Activated CD4-positive, alpha-beta memory T cell treated with anti-CD3 and anti-CD28 coated beads for 36 hours (primary cell): ENCODE results near the gene AKNA. TPM values are rescaled to one million over a fixed set of nuclear protein-coding genes. Genes with fewer than 3 reads are reported as not detected.
A peak's percentile ranks its signal among the peaks of the same experiment; 100 is the strongest.

Experiments
- CTCF ChIA-PET: fragments of 350-600 bp; sonication (Branson Sonifier 250); formaldehyde crosslinking; loops from one replicate; lab custom pipeline; 2021; ENCODE audit warnings: antibody characterized with exemption, inconsistent platforms; lab: Charles Lee
- POLR2A ChIA-PET: fragments of 350-600 bp; sonication (Branson Sonifier 250); formaldehyde crosslinking; loops from one replicate; lab custom pipeline; 2021; ENCODE audit warnings: antibody characterized with exemption; lab: Charles Lee
- DNase-seq: peaks from one replicate; pipeline ENCODE4 v3.0.0-alpha.2; 2020
- H3K27ac Mint-ChIP-seq: one replicate; pipeline ENCODE4 v1.8.0; 2021; ENCODE audit warnings: mixed read lengths
- H3K27me3 Mint-ChIP-seq: one replicate; pipeline ENCODE4 v1.8.0; 2021; ENCODE audit warnings: mixed read lengths
- H3K36me3 Mint-ChIP-seq: one replicate; pipeline ENCODE4 v1.8.0; 2021; ENCODE audit warnings: mixed read lengths
- H3K4me1 Mint-ChIP-seq: one replicate; pipeline ENCODE4 v1.8.0; 2021; ENCODE audit warnings: low read depth, mixed read lengths
- H3K4me3 Mint-ChIP-seq: one replicate; pipeline ENCODE4 v1.8.0; 2021; ENCODE audit warnings: mild to moderate bottlenecking, mixed read lengths
- H3K9me3 Mint-ChIP-seq: one replicate; pipeline ENCODE4 v1.8.0; 2021; ENCODE audit warnings: mixed read lengths
- intact Hi-C: fragments of 100-400 bp; cut with micrococcal nuclease; formaldehyde crosslinking; loops from one replicate; pipeline ENCODE4 v1.15.1; 2023
- total RNA-seq, 2 experiments: library from RNA; stranded (reverse); gene quantifications; one replicate each; pipeline ENCODE4 v1.2.3, GENCODE V29; 2021

The AKNA gene
- total RNA-seq, 2 experiments from 2014 or later = 127 to 130 TPM

GRCh38 chr9:114296338-114296737 is 91.4 kb downstream of the AKNA start:
- no peaks in the 10 kb centered on the region for H3K4me1 Mint-ChIP-seq
- H3K4me3 Mint-ChIP-seq = no peak overlapping the region
- H3K9me3 Mint-ChIP-seq = peaks cover 21% of the 10 kb centered on the region
- peaks cover 6% of the 10 kb centered on the region for H3K36me3 Mint-ChIP-seq
- ChIA-PET POLR2A (no interaction called here), CTCF (no interaction called here)
- no peak overlapping the region for H3K27ac Mint-ChIP-seq
- H3K27me3 Mint-ChIP-seq = no peaks in the 10 kb centered on the region
- no peak for DNase-seq
- intact Hi-C loops = no loop called here

- ChIA-PET CTCF (interaction anchor here (1.4 to 6.5 kb wide), 3 partner anchors 139 to 212 kb away, joined by 3 to 93 read pairs (median 92); partner anchors contain the start of gene COL27A1), POLR2A (no interaction called here)
- intact Hi-C loops = no loop called here
- peaks cover 8% of the 10 kb centered on the region for H3K36me3 Mint-ChIP-seq
- no peak for DNase-seq
- H3K4me3 Mint-ChIP-seq = no peak overlapping the region
- H3K27me3 Mint-ChIP-seq = peaks cover 3% of the 10 kb centered on the region
- H3K4me1 Mint-ChIP-seq = peaks cover 2% of the 10 kb centered on the region
- peaks cover 21% of the 10 kb centered on the region for H3K9me3 Mint-ChIP-seq
- no peak overlapping the region for H3K27ac Mint-ChIP-seq
These were observed 93.1 kb downstream of the AKNA start for GRCh38 chr9:114294664-114295063.

- H3K27me3 Mint-ChIP-seq = peaks cover 3% of the 10 kb centered on the region
- H3K27ac Mint-ChIP-seq = no peak overlapping the region
- peaks cover 8% of the 10 kb centered on the region for H3K36me3 Mint-ChIP-seq
- peaks cover 21% of the 10 kb centered on the region for H3K9me3 Mint-ChIP-seq
- peaks cover 2% of the 10 kb centered on the region for H3K4me1 Mint-ChIP-seq
- CTCF ChIA-PET = interaction anchor here (0.9 to 6.5 kb wide), 17 partner anchors 15 to 463 kb away, joined by 3 to 93 read pairs (median 5); partner anchors contain the start of gene COL27A1
- intact Hi-C loops = loop anchor here (1.0 kb wide), 3 partner anchors 137 to 210 kb away; partner anchors contain the start of gene COL27A1
- no peak overlapping the region for H3K4me3 Mint-ChIP-seq
- POLR2A ChIA-PET = no interaction called here
- peak; percentile 3 for DNase-seq
These were observed 95.7 kb downstream of the AKNA start for GRCh38 chr9:114291886-114292590.

GRCh38 chr9:114291064-114291474 is 96.7 kb downstream of the AKNA start:
- no peak overlapping the region for H3K4me3 Mint-ChIP-seq
- peak; percentile 81 for DNase-seq
- H3K27ac Mint-ChIP-seq = no peak overlapping the region
- ChIA-PET CTCF (interaction anchor here (0.5 to 6.5 kb wide), 48 partner anchors 8 to 462 kb away, joined by 3 to 93 read pairs (median 4); partner anchors contain the start of genes AMBP and COL27A1), POLR2A (no interaction called here)
- H3K36me3 Mint-ChIP-seq = peaks cover 6% of the 10 kb centered on the region
- intact Hi-C loops = loop anchor here (1.0 kb wide), 3 partner anchors 136 to 209 kb away; partner anchors contain the start of gene COL27A1
- peaks cover 18% of the 10 kb centered on the region for H3K9me3 Mint-ChIP-seq
- peaks cover 2% of the 10 kb centered on the region for H3K4me1 Mint-ChIP-seq
- peaks cover 3% of the 10 kb centered on the region for H3K27me3 Mint-ChIP-seq

- POLR2A ChIA-PET = no interaction called here
- H3K36me3 Mint-ChIP-seq = peaks cover 2% of the 10 kb centered on the region
- no peak overlapping the region for H3K27ac Mint-ChIP-seq
- peaks cover 2% of the 10 kb centered on the region for H3K4me1 Mint-ChIP-seq
- peaks cover 3% of the 10 kb centered on the region for H3K27me3 Mint-ChIP-seq
- no peak overlapping the region for H3K4me3 Mint-ChIP-seq
- intact Hi-C loops = no loop called here
- peaks cover 13% of the 10 kb centered on the region for H3K9me3 Mint-ChIP-seq
- peak; percentile 8 for DNase-seq
- CTCF ChIA-PET = interaction anchor here (0.6 to 6.5 kb wide), 41 partner anchors 8 to 731 kb away, joined by 3 to 93 read pairs (median 5); partner anchors contain the start of genes AMBP and COL27A1
These were observed 97.2 kb downstream of the AKNA start for GRCh38 chr9:114290561-114290986.

GRCh38 chr9:114289571-114290481 is 98.0 kb downstream of the AKNA start:
- Mint-ChIP-seq H3K4me3 (no peak overlapping the region), H3K36me3 (peaks cover 2% of the 10 kb centered on the region), H3K9me3 (peaks cover 7% of the 10 kb centered on the region), H3K27me3 (peaks cover 3% of the 10 kb centered on the region), H3K4me1 (peaks cover 2% of the 10 kb centered on the region), H3K27ac (no peak overlapping the region)
- CTCF ChIA-PET = interaction anchor here (0.6 to 6.5 kb wide), 18 partner anchors 8 to 1012 kb away, joined by 3 to 93 read pairs (median 6); partner anchors contain the start of genes AMBP and COL27A1
- intact Hi-C loops = no loop called here
- POLR2A ChIA-PET = no interaction called here
- DNase-seq = peak; percentile 3

GRCh38 chr9:114289106-114289505 is 98.7 kb downstream of the AKNA start:
- intact Hi-C loops = no loop called here
- no peak overlapping the region for H3K27ac Mint-ChIP-seq
- ChIA-PET POLR2A (no interaction called here), CTCF (interaction anchor here (0.6 to 4.5 kb wide), 6 partner anchors 28 to 206 kb away, joined by 3 to 49 read pairs (median 11); partner anchors contain the start of gene COL27A1)
- H3K27me3 Mint-ChIP-seq = peaks cover 3% of the 10 kb centered on the region
- H3K4me1 Mint-ChIP-seq = peaks cover 2% of the 10 kb centered on the region
- H3K9me3 Mint-ChIP-seq = no peaks in the 10 kb centered on the region
- no peak overlapping the region for H3K4me3 Mint-ChIP-seq
- DNase-seq = peak; percentile 7
- peaks cover 2% of the 10 kb centered on the region for H3K36me3 Mint-ChIP-seq

- CTCF ChIA-PET = interaction anchor here (0.9 to 3.7 kb wide), 4 partner anchors 27 to 205 kb away, joined by 4 to 16 read pairs (median 11); partner anchors contain the start of gene COL27A1
- Mint-ChIP-seq H3K27ac (no peak overlapping the region), H3K4me1 (peaks cover 2% of the 10 kb centered on the region), H3K27me3 (peaks cover 3% of the 10 kb centered on the region), H3K36me3 (peaks cover 2% of the 10 kb centered on the region), H3K9me3 (no peaks in the 10 kb centered on the region), H3K4me3 (no peak overlapping the region)
- POLR2A ChIA-PET = no interaction called here
- intact Hi-C loops = no loop called here
- DNase-seq = peak; percentile 4
These were observed 99.3 kb downstream of the AKNA start for GRCh38 chr9:114288193-114289091.

GRCh38 chr9:114287763-114288192 is 100.0 kb downstream of the AKNA start:
- H3K36me3 Mint-ChIP-seq = peaks cover 2% of the 10 kb centered on the region
- peaks cover 3% of the 10 kb centered on the region for H3K27me3 Mint-ChIP-seq
- no peak overlapping the region for H3K27ac Mint-ChIP-seq
- no peaks in the 10 kb centered on the region for H3K9me3 Mint-ChIP-seq
- no peak overlapping the region for H3K4me3 Mint-ChIP-seq
- CTCF ChIA-PET = interaction anchor here (1.8 to 3.7 kb wide), 3 partner anchors 133 to 204 kb away, joined by 9 to 16 read pairs (median 13); partner anchors contain the start of gene COL27A1
- DNase-seq = no peak
- intact Hi-C loops = no loop called here
- H3K4me1 Mint-ChIP-seq = peaks cover 2% of the 10 kb centered on the region
- POLR2A ChIA-PET = no interaction called here

- ChIA-PET CTCF (interaction anchor here (1.2 to 3.7 kb wide), 4 partner anchors 132 to 205 kb away, joined by 3 to 16 read pairs (median 11); partner anchors contain the start of gene COL27A1), POLR2A (no interaction called here)
- Mint-ChIP-seq H3K27me3 (peaks cover 3% of the 10 kb centered on the region), H3K9me3 (no peaks in the 10 kb centered on the region), H3K4me1 (peaks cover 2% of the 10 kb centered on the region), H3K27ac (no peak overlapping the region), H3K36me3 (peaks cover 2% of the 10 kb centered on the region), H3K4me3 (no peak overlapping the region)
- intact Hi-C loops = no loop called here
- no peak for DNase-seq
These were observed 100.6 kb downstream of the AKNA start for GRCh38 chr9:114287001-114287762.
